DND-41 (cell line): ENCODE results near the gene ITGA2B.
"Not testable (repeated sequence)": the region's sequence is repeated elsewhere in the genome, so short reads cannot be mapped to it uniquely, and the experiment has no call there.

Experiments used
- EZH2 ChIP-seq: IDR thresholded peaks from 3 replicates; pipeline ENCODE4 v1.6.1; 2012; ENCODE audit warnings: borderline replicate concordance, low read depth, mild to moderate bottlenecking, moderate library complexity, low read length, inconsistent platforms; ENCODE audit not compliant: severe bottlenecking
- TF ChIP-seq, protein P1 (sequence below): IDR thresholded peaks from 2 replicates; pipeline ENCODE4 v1.5.1; 2012; ENCODE audit warnings: borderline replicate concordance, low read length, moderate library complexity, mild to moderate bottlenecking; ENCODE audit not compliant: poor library complexity, severe bottlenecking; ENCODE audit errors: extremely low read depth

DNA sequence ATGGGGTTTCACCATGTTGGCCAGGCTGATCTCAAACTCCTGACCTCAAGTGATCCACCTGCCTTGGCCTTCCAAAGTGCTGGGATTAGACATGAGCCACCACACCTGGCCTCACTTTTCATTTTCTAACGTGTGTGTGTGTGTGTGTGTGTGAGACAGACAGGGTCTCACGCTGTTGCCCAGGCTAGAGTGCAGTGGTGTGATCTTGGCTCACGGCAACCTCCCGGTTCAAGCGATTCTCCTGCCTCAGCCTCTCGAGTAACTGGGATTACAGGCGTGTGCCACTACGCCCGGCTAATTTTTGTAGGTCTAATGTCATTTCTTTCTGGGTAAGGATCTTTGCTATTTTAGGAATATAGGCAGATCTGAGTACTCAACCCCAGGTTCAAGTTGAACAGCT, 4.7 kb upstream of the ITGA2B start:
- TF ChIP-seq, protein P1, sequence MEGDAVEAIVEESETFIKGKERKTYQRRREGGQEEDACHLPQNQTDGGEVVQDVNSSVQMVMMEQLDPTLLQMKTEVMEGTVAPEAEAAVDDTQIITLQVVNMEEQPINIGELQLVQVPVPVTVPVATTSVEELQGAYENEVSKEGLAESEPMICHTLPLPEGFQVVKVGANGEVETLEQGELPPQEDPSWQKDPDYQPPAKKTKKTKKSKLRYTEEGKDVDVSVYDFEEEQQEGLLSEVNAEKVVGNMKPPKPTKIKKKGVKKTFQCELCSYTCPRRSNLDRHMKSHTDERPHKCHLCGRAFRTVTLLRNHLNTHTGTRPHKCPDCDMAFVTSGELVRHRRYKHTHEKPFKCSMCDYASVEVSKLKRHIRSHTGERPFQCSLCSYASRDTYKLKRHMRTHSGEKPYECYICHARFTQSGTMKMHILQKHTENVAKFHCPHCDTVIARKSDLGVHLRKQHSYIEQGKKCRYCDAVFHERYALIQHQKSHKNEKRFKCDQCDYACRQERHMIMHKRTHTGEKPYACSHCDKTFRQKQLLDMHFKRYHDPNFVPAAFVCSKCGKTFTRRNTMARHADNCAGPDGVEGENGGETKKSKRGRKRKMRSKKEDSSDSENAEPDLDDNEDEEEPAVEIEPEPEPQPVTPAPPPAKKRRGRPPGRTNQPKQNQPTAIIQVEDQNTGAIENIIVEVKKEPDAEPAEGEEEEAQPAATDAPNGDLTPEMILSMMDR: not testable (repeated sequence)
- TF ChIP-seq EZH2: not testable (repeated sequence)
